Thoracic aorta (tissue), 2 donors: Measurements from ENCODE around the gene MDK. TPM values are rescaled to one million over a fixed set of nuclear protein-coding genes. Genes with fewer than 3 reads are reported as not detected.
A peak's percentile ranks its signal among the peaks of the same experiment; 100 is the strongest.

Experiments used
- ATAC-seq: fragments of 150-250 bp; one replicate; pipeline ENCODE4 v1.8.0; 2017; ENCODE audit warnings: low read depth; ENCODE audit not compliant: insufficient number of reproducible peaks, low FRiP score
- DNase-seq: peaks from one replicate; pipeline ENCODE4 v3.0.0-alpha.2; 2020; ENCODE audit warnings: low spot score
- H3K27ac ChIP-seq, 2 donors: fragments of 200-600 bp; sonication (generic); 1 replicate in 1 of 2; 2 replicates in 1 of 2; pipeline ENCODE4 v1.5.1; 2016; ENCODE audit warnings: mild to moderate bottlenecking in 2 of 2, moderate library complexity in 2 of 2
- H3K27me3 ChIP-seq: fragments of 200-600 bp; sonication (generic); replicated peaks from 2 replicates; pipeline ENCODE4 v1.6.0; 2016; ENCODE audit warnings: mild to moderate bottlenecking; ENCODE audit not compliant: insufficient read depth
- H3K36me3 ChIP-seq: fragments of 200-600 bp; sonication (generic); one replicate; pipeline ENCODE4 v1.5.1; 2016
- H3K4me1 ChIP-seq, 2 donors: fragments of 200-600 bp; sonication (generic); 1 replicate in 1 of 2; 2 replicates in 1 of 2; pipeline versions ENCODE4 v1.5.1 to v1.6.0; 2016; ENCODE audit warnings: low read depth in 2 of 2, mild to moderate bottlenecking in 1 of 2; ENCODE audit not compliant: control insufficient read depth in 1 of 2
- H3K4me3 ChIP-seq: fragments of 200-600 bp; sonication (generic); 2 replicates; pipeline ENCODE4 v1.5.1; 2016; ENCODE audit warnings: mild to moderate bottlenecking
- H3K9me3 ChIP-seq: fragments of 200-600 bp; sonication (generic); 2 replicates; pipeline ENCODE4 v1.5.1; 2016
- total RNA-seq, 2 donors: library from RNA; depleted of rRNA; stranded (reverse); fragments of >200 nt; gene quantifications; one replicate each; pipeline versions ENCODE4 v1.1.0 to v1.2.3, GENCODE V29; 2016
- TF ChIP-seq, protein P1 (sequence below): fragments of 200-600 bp; sonication (generic); IDR thresholded peaks from one replicate; pipeline ENCODE4 v1.5.1; 2019; ENCODE audit warnings: antibody characterized with exemption

Gene MDK
- total RNA-seq, 2 donors from 2014 or later: 13.5 to 21.0 TPM

DNA sequence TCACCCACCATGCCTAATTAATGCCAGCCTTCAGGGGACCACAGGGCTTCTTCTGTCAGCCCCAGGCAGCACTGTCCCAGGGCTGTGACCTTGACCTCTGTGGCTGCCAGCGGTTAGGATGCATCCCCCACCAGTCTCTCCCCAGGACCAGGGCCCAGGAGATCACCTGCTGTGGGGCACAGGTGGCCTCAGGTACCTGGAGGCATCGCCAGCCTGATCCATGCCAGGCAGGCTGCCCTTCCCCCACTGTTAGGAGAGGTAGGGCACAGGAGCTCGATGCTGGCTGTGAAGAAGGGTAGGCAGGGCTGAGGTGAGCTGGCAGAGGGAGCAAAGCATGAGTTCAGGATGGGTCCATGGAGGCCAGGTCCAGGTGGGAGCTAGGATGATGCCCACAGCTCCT lies 16.7 kb upstream of the MDK start:
- TF ChIP-seq, protein P1, sequence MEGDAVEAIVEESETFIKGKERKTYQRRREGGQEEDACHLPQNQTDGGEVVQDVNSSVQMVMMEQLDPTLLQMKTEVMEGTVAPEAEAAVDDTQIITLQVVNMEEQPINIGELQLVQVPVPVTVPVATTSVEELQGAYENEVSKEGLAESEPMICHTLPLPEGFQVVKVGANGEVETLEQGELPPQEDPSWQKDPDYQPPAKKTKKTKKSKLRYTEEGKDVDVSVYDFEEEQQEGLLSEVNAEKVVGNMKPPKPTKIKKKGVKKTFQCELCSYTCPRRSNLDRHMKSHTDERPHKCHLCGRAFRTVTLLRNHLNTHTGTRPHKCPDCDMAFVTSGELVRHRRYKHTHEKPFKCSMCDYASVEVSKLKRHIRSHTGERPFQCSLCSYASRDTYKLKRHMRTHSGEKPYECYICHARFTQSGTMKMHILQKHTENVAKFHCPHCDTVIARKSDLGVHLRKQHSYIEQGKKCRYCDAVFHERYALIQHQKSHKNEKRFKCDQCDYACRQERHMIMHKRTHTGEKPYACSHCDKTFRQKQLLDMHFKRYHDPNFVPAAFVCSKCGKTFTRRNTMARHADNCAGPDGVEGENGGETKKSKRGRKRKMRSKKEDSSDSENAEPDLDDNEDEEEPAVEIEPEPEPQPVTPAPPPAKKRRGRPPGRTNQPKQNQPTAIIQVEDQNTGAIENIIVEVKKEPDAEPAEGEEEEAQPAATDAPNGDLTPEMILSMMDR: no peak
- Histone ChIP-seq H3K4me3 (no peak overlapping the region), H3K27me3 (no peaks in the 10 kb centered on the region), H3K27ac (no peak overlapping the region), H3K4me1 (peaks cover 18 to 39% of the 10 kb centered on the region in 2 donors), H3K9me3 (no peaks in the 10 kb centered on the region), H3K36me3 (no peaks in the 10 kb centered on the region)
- ATAC-seq (no peak), DNase-seq (no peak)

DNA sequence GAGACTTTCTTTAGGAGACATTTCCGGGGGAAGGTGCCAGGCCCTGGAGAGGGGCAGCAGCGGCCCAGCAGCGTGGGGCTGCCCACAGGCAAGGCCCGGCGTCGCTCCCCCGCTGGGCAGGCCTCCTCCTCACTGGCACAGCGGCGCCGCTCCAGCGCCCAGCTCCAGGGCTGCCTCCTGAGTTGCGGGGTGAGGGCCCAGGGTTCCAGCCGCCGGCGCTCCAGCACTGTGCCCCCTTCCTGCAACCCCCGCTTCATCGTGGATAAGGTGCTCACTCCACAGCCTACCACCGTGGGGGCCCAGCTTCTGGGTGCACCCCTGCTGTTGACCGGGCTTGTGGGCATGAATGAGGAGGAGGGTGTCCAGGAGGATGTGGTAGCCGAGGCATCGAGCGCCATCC lies 15.2 kb upstream of the MDK start:
- H3K4me1 ChIP-seq: peaks cover 13 to 32% of the 10 kb centered on the region in 2 donors
- no peaks in the 10 kb centered on the region for H3K27me3 ChIP-seq
- no peak overlapping the region for H3K27ac ChIP-seq
- H3K4me3 ChIP-seq: no peak overlapping the region
- H3K9me3 ChIP-seq: no peaks in the 10 kb centered on the region
- ATAC-seq (no peak), DNase-seq (no peak)
- TF ChIP-seq, protein P1: no peak
- peaks cover 4% of the 10 kb centered on the region for H3K36me3 ChIP-seq

DNA sequence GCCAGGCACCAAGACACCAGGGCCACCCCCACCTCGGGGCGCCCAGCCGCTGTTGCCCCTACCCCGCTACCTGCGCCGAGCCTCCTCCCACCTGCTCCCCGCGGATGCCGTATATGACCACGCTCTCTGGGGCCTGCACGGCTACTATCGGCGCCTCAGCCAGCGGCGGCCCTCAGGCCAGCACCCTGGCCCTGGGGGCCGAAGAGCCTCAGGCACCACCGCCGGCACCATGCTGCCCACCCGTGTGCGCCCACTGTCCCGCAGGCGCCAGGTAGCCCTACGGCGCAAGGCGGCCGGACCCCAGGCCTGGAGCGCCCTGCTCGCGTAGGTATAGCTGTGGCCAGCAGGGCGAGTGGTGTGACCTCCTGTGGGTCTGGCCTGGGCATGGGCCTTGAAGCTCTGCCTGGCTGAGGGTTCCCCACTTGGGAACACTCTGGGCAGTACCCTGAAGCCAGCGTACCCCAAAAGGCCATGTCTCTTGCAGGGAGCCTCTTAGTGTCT lies 14.8 kb upstream of the MDK start:
- Histone ChIP-seq H3K27ac (no peak overlapping the region), H3K9me3 (no peaks in the 10 kb centered on the region)
- DNase-seq: no peak

DNA sequence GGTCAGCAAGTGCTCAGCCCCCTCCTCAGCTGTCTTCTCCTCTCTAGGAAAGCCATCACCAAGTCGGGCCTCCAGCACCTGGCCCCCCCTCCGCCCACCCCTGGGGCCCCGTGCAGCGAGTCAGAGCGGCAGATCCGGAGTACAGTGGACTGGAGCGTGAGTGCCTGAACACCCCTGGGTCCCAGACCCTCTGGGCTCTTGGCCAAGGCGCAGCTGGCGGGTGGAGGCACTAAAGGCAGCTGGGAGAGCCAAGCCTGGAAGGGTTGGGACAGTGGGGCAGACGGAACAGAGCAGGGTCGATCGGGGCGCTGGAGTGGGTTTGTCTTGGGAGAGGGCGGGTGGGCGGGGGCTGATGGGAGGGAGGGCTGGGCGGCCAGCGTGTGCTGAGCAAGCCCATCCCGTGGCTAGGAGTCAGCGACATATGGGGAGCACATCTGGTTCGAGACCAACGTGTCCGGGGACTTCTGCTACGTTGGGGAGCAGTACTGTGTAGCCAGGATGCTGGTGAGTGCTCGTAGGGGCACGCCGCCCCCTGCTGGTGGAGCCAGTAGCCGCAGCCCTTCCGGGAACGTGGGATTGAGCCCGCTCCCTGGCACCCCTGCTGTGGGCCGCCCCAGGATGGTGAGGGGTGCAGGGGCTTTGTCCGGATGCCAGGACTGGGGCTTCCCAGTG lies 14.1 kb upstream of the MDK start:
- Histone ChIP-seq H3K27me3 (no peaks in the 10 kb centered on the region), H3K27ac (no peak overlapping the region), H3K4me1 (peaks cover 3 to 21% of the 10 kb centered on the region in 2 donors), H3K36me3 (peaks cover 12% of the 10 kb centered on the region), H3K4me3 (no peak overlapping the region), H3K9me3 (no peaks in the 10 kb centered on the region)
- ATAC-seq: no peak
- no peak for DNase-seq
- TF ChIP-seq, protein P1: peak; percentile 93

More for the DNA sequence above, 14.8 kb upstream of the MDK start:
- Histone ChIP-seq H3K36me3 (peaks cover 9% of the 10 kb centered on the region), H3K27me3 (no peaks in the 10 kb centered on the region), H3K4me3 (no peak overlapping the region), H3K4me1 (peaks cover 10 to 27% of the 10 kb centered on the region in 2 donors)
- ATAC-seq: no peak
- TF ChIP-seq, protein P1: no peak

- Histone ChIP-seq H3K9me3 (no peaks in the 10 kb centered on the region), H3K36me3 (peaks cover 15% of the 10 kb centered on the region), H3K27me3 (no peaks in the 10 kb centered on the region), H3K4me3 (no peak overlapping the region), H3K27ac (no peak overlapping the region), H3K4me1 (peaks cover 3 to 16% of the 10 kb centered on the region in 2 donors)
- TF ChIP-seq, protein P1: no peak
- DNase-seq (no peak), ATAC-seq (no peak)
Observed at GRCh38 chr11:46367916-46368267, 13.6 kb upstream of the MDK start.
